Endothelial cell of umbilical vein (primary cell): ENCODE data around the gene ANAPC2. TPM values are rescaled to one million over a fixed set of nuclear protein-coding genes. Genes with fewer than 3 reads are reported as not detected.

Source experiments
- BruUV-seq: library from RNA; stranded (reverse); fragments of 400-500 nt; replicated peaks from 2 replicates; lab custom pipeline; 2021; lab: Mats Ljungman, UMichigan
- CTCF ChIA-PET: fragments of 300-600, 350-600 bp; sonication (Branson Sonifier 250); formaldehyde crosslinking; loops from one replicate; lab custom pipeline; 2021; ENCODE audit warnings: antibody characterized with exemption, inconsistent platforms; lab: Charles Lee
- POLR2A ChIA-PET: fragments of 300-600, 350-600 bp; sonication (Branson Sonifier 250); formaldehyde crosslinking; loops from one replicate; lab custom pipeline; 2021; ENCODE audit warnings: antibody characterized with exemption, inconsistent platforms; lab: Charles Lee
- DNase-seq: peaks from one replicate; pipeline ENCODE4 v3.0.0-alpha.2; 2011; ENCODE audit warnings: low read depth, low spot score
- FAIRE-seq: peaks from 2 replicates; lab custom pipeline; 2011; peaks lifted over from hg19 to GRCh38; lab: Jason Lieb, UNC
- H2AFZ ChIP-seq: 2 replicates; pipeline ENCODE4 v1.6.0; 2012; ENCODE audit warnings: low read depth, low read length, control low read depth, inconsistent platforms
- H3K27ac ChIP-seq: 2 replicates; pipeline ENCODE4 v1.5.1; 2011; ENCODE audit warnings: low read depth, mild to moderate bottlenecking, control low read depth, low read length, moderate library complexity; ENCODE audit not compliant: insufficient read depth
- H3K27me3 ChIP-seq, 2 experiments: 2 replicates each; pipeline versions ENCODE4 v1.6.0 to v1.6.1; 2011; ENCODE audit warnings: low read length in 2 of 2, mixed read lengths in 1 of 2; ENCODE audit not compliant: control insufficient read depth in 2 of 2, insufficient read depth in 2 of 2
- H3K36me3 ChIP-seq, 2 experiments: 2 replicates in 1 of 2; 3 replicates in 1 of 2; pipeline ENCODE4 v1.5.1; 2011; ENCODE audit warnings: low read length in 2 of 2, mild to moderate bottlenecking in 1 of 2, moderate library complexity in 1 of 2; ENCODE audit not compliant: control insufficient read depth in 2 of 2, insufficient read depth in 2 of 2; ENCODE audit errors: extremely low read depth in 1 of 2
- H3K4me1 ChIP-seq: 3 replicates; pipeline ENCODE4 v1.5.1; 2011; ENCODE audit warnings: mild to moderate bottlenecking, low read length; ENCODE audit not compliant: control insufficient read depth, insufficient read depth; ENCODE audit errors: extremely low read depth
- H3K4me2 ChIP-seq: 2 replicates; pipeline ENCODE4 v1.6.1; 2011; ENCODE audit warnings: low read length, control low read depth, mixed read lengths; ENCODE audit not compliant: insufficient read depth
- H3K4me3 ChIP-seq, 3 experiments: fragments of 200-600 bp in 1 of 3; sonication (generic), shearing (Covaris generic) in 1 of 3; replicated peaks in 1 of 3; 2 replicates each; pipeline ENCODE4 v1.5.1; 2011 to 2016; ENCODE audit warnings: control low read depth in 3 of 3, low read length in 3 of 3, mild to moderate bottlenecking in 2 of 3, inconsistent platforms in 1 of 3, low read depth in 1 of 3, moderate library complexity in 1 of 3; ENCODE audit not compliant: insufficient read depth in 1 of 3
- H3K79me2 ChIP-seq: 2 replicates; pipeline ENCODE4 v1.6.0; 2012; ENCODE audit warnings: low read length, inconsistent platforms; ENCODE audit not compliant: control insufficient read depth, insufficient read depth
- H3K9ac ChIP-seq: replicated peaks from 2 replicates; pipeline ENCODE3; 2011; ENCODE audit warnings: low read length, control low read depth; ENCODE audit not compliant: insufficient read depth; ENCODE audit errors: extremely low read depth
- H3K9me1 ChIP-seq: replicated peaks from 3 replicates; pipeline ENCODE4 v1.6.0; 2011; ENCODE audit warnings: mild to moderate bottlenecking, low read length; ENCODE audit not compliant: control insufficient read depth, insufficient read depth; ENCODE audit errors: extremely low read depth
- H3K9me3 ChIP-seq: replicated peaks from 2 replicates; pipeline ENCODE4 v1.5.1; 2012; ENCODE audit warnings: low read length, inconsistent platforms; ENCODE audit not compliant: control insufficient read depth, insufficient read depth
- H4K20me1 ChIP-seq: replicated peaks from 2 replicates; pipeline ENCODE3; 2011; ENCODE audit warnings: mild to moderate bottlenecking, low read length; ENCODE audit not compliant: control insufficient read depth, insufficient read depth; ENCODE audit errors: extremely low read depth
- CTCF ChIP-seq, 2 donors: IDR thresholded peaks; 1 replicate in 1 of 2; 2 replicates in 1 of 2; pipeline ENCODE4 v1.5.1; 2011; ENCODE audit warnings: low read length in 2 of 2, mild to moderate bottlenecking in 2 of 2, moderate library complexity in 2 of 2, control low read depth in 1 of 2, inconsistent platforms in 1 of 2, low read depth in 1 of 2; ENCODE audit not compliant: insufficient read depth in 1 of 2; ENCODE audit errors: extremely low read depth in 1 of 2
- EZH2 ChIP-seq: IDR thresholded peaks from 2 replicates; pipeline ENCODE4 v1.6.1; 2012; ENCODE audit warnings: borderline replicate concordance, low read depth, mild to moderate bottlenecking, moderate library complexity, low read length, inconsistent platforms; ENCODE audit not compliant: severe bottlenecking
- FOS ChIP-seq: IDR thresholded peaks from 2 replicates; pipeline ENCODE4 v1.6.1; 2011; ENCODE audit warnings: mild to moderate bottlenecking, low read length, moderate library complexity, borderline replicate concordance; ENCODE audit not compliant: insufficient read depth
- GATA2 ChIP-seq: IDR thresholded peaks from 2 replicates; pipeline ENCODE4 v1.7.0; 2011; ENCODE audit warnings: low read depth, mild to moderate bottlenecking, moderate library complexity, mixed read lengths, low read length; ENCODE audit not compliant: insufficient read length, insufficient read depth
- JUN ChIP-seq: IDR thresholded peaks from 2 replicates; pipeline ENCODE4 v1.6.1; 2011; ENCODE audit warnings: borderline replicate concordance, low read depth; ENCODE audit not compliant: insufficient read length, insufficient read depth
- MAX ChIP-seq: IDR thresholded peaks from 2 replicates; pipeline ENCODE4 v1.6.1; 2011; ENCODE audit not compliant: insufficient read depth, insufficient read length
- MYC ChIP-seq: IDR thresholded peaks from one replicate; pipeline ENCODE4 v1.6.1; 2011; ENCODE audit warnings: mild to moderate bottlenecking, low read depth, low read length
- POLR2A ChIP-seq: IDR thresholded peaks from 2 replicates; pipeline ENCODE4 v1.6.1; 2012; ENCODE audit warnings: low read depth, mild to moderate bottlenecking, control low read depth, low read length
- POLR2AphosphoS5 ChIP-seq: IDR thresholded peaks from 2 replicates; pipeline ENCODE4 v1.6.1; 2012; ENCODE audit warnings: low read depth, mild to moderate bottlenecking, control low read depth, low read length, moderate library complexity; ENCODE audit not compliant: insufficient read depth
- dilution Hi-C: fragments of 300-500 bp; cut with MboI; formaldehyde crosslinking; loops from one replicate; pipeline ENCODE4 v1.15.0; 2019; ENCODE audit warnings: low sequenced_read_pairs; ENCODE audit not compliant: extremely low pct_ligation_motif_present
- intact Hi-C: fragments of 100-400 bp; cut with micrococcal nuclease; formaldehyde crosslinking; loops from one replicate; pipeline ENCODE4 v1.10.0; 2022
- polyA plus RNA-seq, 4 experiments: library from polyadenylated mRNA; depleted of rRNA in 3 of 4; stranded (reverse) in 3 of 4; unstranded in 1 of 4; fragments of >200 nt; gene quantifications; 2 replicates each; pipeline versions ENCODE4 v1.2.1 to v1.2.3, GENCODE V29; 2011 to 2012; ENCODE audit warnings: missing spikeins in 1 of 4
- total RNA-seq: library from RNA; stranded (reverse); gene quantifications from 2 replicates; pipeline ENCODE4 v1.2.3, GENCODE V29; 2021

Gene ANAPC2
- total and polyA plus RNA-seq, 2 donors (not counting 3 experiments of a cell fraction or from before 2014, with no cell fraction given): 44.8 to 69.2 TPM

- TF ChIP-seq MYC: no peak
- TF ChIP-seq JUN: no peak
- no peak for TF ChIP-seq GATA2
- no peak for TF ChIP-seq EZH2
- TF ChIP-seq POLR2AphosphoS5: no peak
- TF ChIP-seq POLR2A: no peak
- no peak for TF ChIP-seq CTCF (IDR thresholded peaks at IDR 0.05; ENCODE audit: extremely low read depth in 1 of 2, insufficient read depth in 1 of 2, low read depth in 1 of 2, low read length in 2 of 2)
- no peak for TF ChIP-seq FOS
- no peak for TF ChIP-seq MAX
- H3K36me3 ChIP-seq: no peaks in the 10 kb centered on the region
- no peaks in the 10 kb centered on the region for H3K27me3 ChIP-seq
- no peak within 1 kb of the TSS for H2AFZ ChIP-seq
- dilution Hi-C loops (no loop called here), intact Hi-C loops (no loop called here)
- peak within 1 kb of the TSS; percentile 70 for H3K9ac ChIP-seq
- BruUV-seq: no TSS peak
- H4K20me1 ChIP-seq: no peaks in the 10 kb centered on the region
- H3K27ac ChIP-seq: no peak within 1 kb of the TSS
- DNase-seq: no peak
- peaks cover 12% of the 10 kb centered on the region for H3K4me1 ChIP-seq
- peak within 1 kb of the TSS; percentile 86 for H3K4me2 ChIP-seq
- FAIRE-seq: no peak
- H3K9me3 ChIP-seq: no peaks in the 10 kb centered on the region
- H3K79me2 ChIP-seq: no peaks in the 10 kb centered on the region
- CTCF ChIA-PET: interaction anchor here (0.8 to 6.3 kb wide), 6 partner anchors 11 to 178 kb away, joined by 3 to 63 read pairs (median 4); partner anchors contain the start of gene NPDC1
- H3K9me1 ChIP-seq: no peaks in the 10 kb centered on the region
- H3K4me3 ChIP-seq: peak within 1 kb of the TSS; percentile 80 to 91 (median 82)
- POLR2A ChIA-PET: no interaction called here
Observed at GRCh38 chr9:137224830-137225694, 36.7 kb upstream of the ANAPC2 start, which contains the start of gene CYSRT1. CYSRT1 (plus strand) TSS chr9:137225174; CDS start chr9:137225622, 448 bp downstream.
